ENCODE results near the gene DENND1C.

DENND1C gene

GRCh38 chr19:6455924-6456323, 25.7 kb downstream of the DENND1C start:
- Histone ChIP-seq H3K36me3 (peaks cover 44 to 68% (median 54%) of the 10 kb centered on the region in 11 experiments), H3K27ac (no peak overlapping the region), H3K4me1 (peaks cover 15 to 27% (median 26%) of the 10 kb centered on the region in 10 experiments), H3K9me3 (replicated peaks in 1 of 11) (peaks cover 18 to 30% (median 28%) of the 10 kb centered on the region in 11 experiments), H3K27me3 (no peaks in the 10 kb centered on the region; a peak in 1 of 22 replicates), H4K20me1 (peaks cover 0 to 4% (median 0%) of the 10 kb centered on the region in 11 experiments; a peak in 1 of 22 replicates), H3K4me3 (no peak overlapping the region), H3K9ac (no peak overlapping the region), H3K4me2 (no peak overlapping the region)
- TF ChIP-seq Cebpa-rat (IDR thresholded peaks at IDR 0.05) = no peak

GRCh38 chr19:6453951-6454565, 27.5 kb downstream of the DENND1C start:
- peaks cover 14 to 21% (median 20%) of the 10 kb centered on the region in 10 experiments for H3K4me1 ChIP-seq
- H3K27me3 ChIP-seq = no peaks in the 10 kb centered on the region; a peak in 1 of 22 replicates
- no peak for TF ChIP-seq Cebpa-rat (IDR thresholded peaks at IDR 0.05)
- 0 out of 20 replicates have a peak overlapping the region, but pooled peaks of 1 of the 10 experiments have one; percentile 6 for H3K4me3 ChIP-seq
- H3K36me3 ChIP-seq = peaks cover 44 to 82% (median 62%) of the 10 kb centered on the region in 11 experiments
- no peak overlapping the region for H3K4me2 ChIP-seq
- H3K9ac ChIP-seq = no peak overlapping the region
- H3K27ac ChIP-seq = no peak overlapping the region
- H4K20me1 ChIP-seq = peaks cover 0 to 4% (median 0%) of the 10 kb centered on the region in 11 experiments; a peak in 1 of 22 replicates
- H3K9me3 ChIP-seq (replicated peaks in 1 of 11) = peaks cover 18 to 30% (median 28%) of the 10 kb centered on the region in 11 experiments

DNA sequence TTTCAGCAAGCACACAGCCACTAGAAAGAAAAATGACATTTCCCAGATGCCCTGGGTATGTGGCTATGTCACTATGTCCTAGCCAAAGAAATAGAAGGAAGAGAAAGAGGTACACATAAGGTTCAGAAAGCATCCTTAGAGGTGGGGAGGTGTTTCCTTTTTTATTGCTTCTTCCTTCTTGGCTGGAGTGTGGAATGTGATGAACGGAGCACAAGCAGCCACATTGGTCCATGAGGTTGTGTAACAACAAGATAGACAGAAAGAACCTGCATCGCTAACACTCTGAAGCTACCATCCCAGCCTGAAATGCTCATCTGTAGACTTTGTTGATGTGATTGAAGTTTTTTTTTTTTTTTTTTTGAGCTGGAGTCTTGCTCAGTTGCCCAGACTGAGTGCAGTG, 28.7 kb downstream of the DENND1C start:
- no peaks in the 10 kb centered on the region for H3K27me3 ChIP-seq
- no peaks in the 10 kb centered on the region for H4K20me1 ChIP-seq
- H3K36me3 ChIP-seq = peaks cover 44 to 84% (median 62%) of the 10 kb centered on the region in 11 experiments
- no peak overlapping the region for H3K4me3 ChIP-seq
- no peak overlapping the region for H3K9ac ChIP-seq
- peaks cover 2 to 10% (median 9%) of the 10 kb centered on the region in 10 experiments for H3K4me1 ChIP-seq
- no peak for TF ChIP-seq Cebpa-rat (IDR thresholded peaks at IDR 0.05)
- no peak overlapping the region for H3K4me2 ChIP-seq
- H3K9me3 ChIP-seq (replicated peaks in 1 of 11) = peaks cover 18 to 30% (median 28%) of the 10 kb centered on the region in 11 experiments
- no peak overlapping the region for H3K27ac ChIP-seq

DNA sequence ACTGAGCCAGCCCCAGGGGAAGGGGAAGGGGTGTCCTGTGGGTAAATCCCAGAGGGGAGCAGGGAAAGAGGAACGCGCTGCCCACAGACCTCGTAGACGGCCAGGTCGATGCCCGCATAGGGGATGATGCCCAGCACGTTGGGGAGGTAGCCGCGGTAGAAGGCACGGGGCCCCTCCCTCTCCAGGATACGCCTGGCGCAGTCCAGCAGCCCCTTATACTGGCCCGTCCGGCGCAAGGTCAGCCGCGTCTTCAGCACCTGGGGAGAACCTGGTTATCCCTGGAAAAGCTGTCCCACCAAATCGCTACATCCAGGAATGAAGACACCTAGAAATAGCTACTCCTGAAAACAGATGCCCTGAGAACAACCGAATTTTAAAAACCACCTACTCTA, 29.4 kb downstream of the DENND1C start:
- Histone ChIP-seq H3K36me3 (peaks cover 44 to 81% (median 62%) of the 10 kb centered on the region in 11 experiments), H3K4me2 (no peak overlapping the region), H3K9me3 (replicated peaks in 1 of 11) (peaks cover 18 to 30% (median 28%) of the 10 kb centered on the region in 11 experiments), H3K27me3 (no peaks in the 10 kb centered on the region), H3K27ac (no peak overlapping the region), H3K4me1 (peaks cover 0 to 4% (median 2%) of the 10 kb centered on the region in 10 experiments; a peak in 10 of 20 replicates), H4K20me1 (no peaks in the 10 kb centered on the region), H3K4me3 (no peak overlapping the region), H3K9ac (no peak overlapping the region)
- TF ChIP-seq Cebpa-rat (IDR thresholded peaks at IDR 0.05) = no peak

- Histone ChIP-seq H3K36me3 (peaks cover 44 to 79% (median 64%) of the 10 kb centered on the region in 11 experiments), H3K27me3 (no peaks in the 10 kb centered on the region), H3K27ac (no peak overlapping the region), H3K9ac (no peak overlapping the region), H3K4me3 (no peak overlapping the region), H3K9me3 (replicated peaks in 1 of 11) (peaks cover 18 to 30% (median 28%) of the 10 kb centered on the region in 11 experiments), H3K4me2 (no peak overlapping the region), H4K20me1 (no peaks in the 10 kb centered on the region), H3K4me1 (peaks cover 0 to 8% (median 0%) of the 10 kb centered on the region in 10 experiments; a peak in 3 of 20 replicates)
- no peak for TF ChIP-seq Cebpa-rat (IDR thresholded peaks at IDR 0.05)
Measured at GRCh38 chr19:6451583-6452222, 29.9 kb downstream of the DENND1C start.

GRCh38 chr19:6450166-6450565, 31.4 kb downstream of the DENND1C start:
- TF ChIP-seq Cebpa-rat (IDR thresholded peaks at IDR 0.05) = no peak
- no peak overlapping the region for H3K9ac ChIP-seq

DNA sequence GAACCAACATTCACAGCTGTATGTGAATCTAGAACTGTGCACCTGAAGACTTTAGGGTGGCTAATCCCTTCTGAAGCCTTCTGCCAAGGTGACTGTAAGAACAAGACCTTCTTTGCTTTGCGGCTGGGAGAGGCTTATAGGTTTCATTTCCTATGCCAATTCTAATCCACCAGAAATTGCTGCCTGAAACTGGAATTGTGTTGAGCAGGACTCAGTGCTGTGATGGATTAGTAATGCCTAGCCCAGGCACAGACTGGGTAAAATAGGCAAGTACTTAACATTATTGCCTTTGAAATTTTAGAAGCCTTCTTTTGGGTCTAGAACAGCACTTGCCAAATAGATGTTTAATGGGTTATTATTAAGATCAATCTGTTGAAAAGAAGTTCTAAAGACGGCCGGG, 33.5 kb downstream of the DENND1C start:
- Histone ChIP-seq H3K4me2 (no peak overlapping the region), H3K9ac (no peak overlapping the region), H3K27ac (no peak overlapping the region), H3K9me3 (replicated peaks in 1 of 11) (no peaks in the 10 kb centered on the region; a peak in 4 of 22 replicates), H3K36me3 (peaks cover 17 to 72% (median 47%) of the 10 kb centered on the region in 11 experiments; a peak in 20 of 22 replicates), H3K27me3 (no peaks in the 10 kb centered on the region), H3K4me3 (no peak overlapping the region), H4K20me1 (no peaks in the 10 kb centered on the region; a peak in 1 of 22 replicates), H3K4me1 (peaks cover 0 to 8% (median 0%) of the 10 kb centered on the region in 10 experiments; a peak in 3 of 20 replicates)
- TF ChIP-seq Cebpa-rat (IDR thresholded peaks at IDR 0.05) = no peak

More at GRCh38 chr19:6450166-6450565, 31.4 kb downstream of the DENND1C start:
- Histone ChIP-seq H3K27ac (no peak overlapping the region), H3K36me3 (peaks cover 37 to 79% (median 62%) of the 10 kb centered on the region in 11 experiments), H3K27me3 (no peaks in the 10 kb centered on the region), H3K4me2 (no peak overlapping the region), H3K4me1 (peaks cover 0 to 8% (median 0%) of the 10 kb centered on the region in 10 experiments; a peak in 3 of 20 replicates), H3K4me3 (no peak overlapping the region), H4K20me1 (no peaks in the 10 kb centered on the region), H3K9me3 (replicated peaks in 1 of 11) (peaks cover 15 to 18% (median 17%) of the 10 kb centered on the region in 11 experiments)

DNA sequence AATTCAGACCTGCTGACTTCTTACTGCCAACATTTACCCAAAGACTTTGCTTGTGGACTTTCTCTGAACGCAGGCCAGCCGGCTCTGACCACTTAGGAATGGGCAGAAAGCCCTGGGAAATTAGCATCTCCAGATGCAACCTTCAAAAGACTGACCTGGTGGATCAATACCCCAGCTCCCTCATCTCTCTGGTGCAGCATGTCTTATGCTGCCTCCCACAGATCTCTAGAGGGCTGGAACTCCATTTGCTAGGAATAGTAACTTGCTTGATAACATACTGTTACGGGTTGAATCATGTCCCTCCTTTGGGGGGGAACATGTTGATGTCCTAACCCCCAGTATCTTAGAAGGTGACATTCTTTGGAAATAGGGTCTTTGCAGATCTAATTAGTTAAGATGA, 35.1 kb downstream of the DENND1C start:
- Histone ChIP-seq H3K4me1 (peaks cover 0 to 8% (median 0%) of the 10 kb centered on the region in 10 experiments; a peak in 3 of 20 replicates), H4K20me1 (no peaks in the 10 kb centered on the region; a peak in 1 of 22 replicates)

DNA sequence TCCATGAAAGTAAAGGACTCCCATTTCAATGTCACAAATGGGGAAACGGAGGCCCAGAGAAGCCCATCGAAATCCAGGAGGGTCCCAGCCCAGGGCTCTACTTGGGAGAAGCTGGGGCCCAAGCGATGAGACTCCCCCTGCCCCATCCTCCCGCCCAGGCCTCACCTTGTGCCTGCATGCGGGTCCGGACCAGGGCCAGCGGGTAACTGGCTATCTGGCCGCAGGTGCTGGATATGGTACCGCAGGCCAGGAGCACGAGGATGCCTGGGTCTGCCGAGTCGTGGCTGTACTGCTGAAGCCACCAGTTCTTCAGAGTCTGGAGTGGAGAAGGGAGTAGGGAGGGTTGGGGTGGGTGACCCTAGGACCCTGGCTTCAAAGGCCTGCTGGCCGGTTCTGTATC, 37.6 kb downstream of the DENND1C start:
- no peak overlapping the region for H3K4me3 ChIP-seq
- no peaks in the 10 kb centered on the region for H3K27me3 ChIP-seq
- no peaks in the 10 kb centered on the region; a peak in 3 of 22 replicates for H3K9me3 ChIP-seq (replicated peaks in 1 of 11)
- no peak overlapping the region for H3K9ac ChIP-seq
- H3K27ac ChIP-seq = no peak overlapping the region
- no peaks in the 10 kb centered on the region; a peak in 1 of 22 replicates for H4K20me1 ChIP-seq
- peaks cover 0 to 44% (median 23%) of the 10 kb centered on the region in 11 experiments; a peak in 16 of 22 replicates for H3K36me3 ChIP-seq
- no peak for TF ChIP-seq Cebpa-rat (IDR thresholded peaks at IDR 0.05)
- no peak overlapping the region for H3K4me2 ChIP-seq
- peaks cover 0 to 8% (median 0%) of the 10 kb centered on the region in 10 experiments; a peak in 3 of 20 replicates for H3K4me1 ChIP-seq

More for the DNA sequence above, 35.1 kb downstream of the DENND1C start:
- Histone ChIP-seq H3K9ac (no peak overlapping the region), H3K4me3 (no peak overlapping the region), H3K4me2 (no peak overlapping the region), H3K27me3 (no peaks in the 10 kb centered on the region), H3K9me3 (replicated peaks in 1 of 11) (no peaks in the 10 kb centered on the region; a peak in 3 of 22 replicates), H3K27ac (no peak overlapping the region), H3K36me3 (peaks cover 3 to 61% (median 35%) of the 10 kb centered on the region in 11 experiments; a peak in 18 of 22 replicates)
- TF ChIP-seq Cebpa-rat (IDR thresholded peaks at IDR 0.05) = no peak

All from BLaER1 treated with 17β-estradiol and CSF1 and Interleukin-3, amounts not matched to agents 10 nM and 100 nM (cell line).